ENCODE data around the gene APBA2. TPM values are rescaled to one million over a fixed set of nuclear protein-coding genes. Genes with fewer than 3 reads are reported as not detected.

Gene APBA2
- total RNA-seq, 1 donor from 2014 or later, result 35.8 TPM

DNA sequence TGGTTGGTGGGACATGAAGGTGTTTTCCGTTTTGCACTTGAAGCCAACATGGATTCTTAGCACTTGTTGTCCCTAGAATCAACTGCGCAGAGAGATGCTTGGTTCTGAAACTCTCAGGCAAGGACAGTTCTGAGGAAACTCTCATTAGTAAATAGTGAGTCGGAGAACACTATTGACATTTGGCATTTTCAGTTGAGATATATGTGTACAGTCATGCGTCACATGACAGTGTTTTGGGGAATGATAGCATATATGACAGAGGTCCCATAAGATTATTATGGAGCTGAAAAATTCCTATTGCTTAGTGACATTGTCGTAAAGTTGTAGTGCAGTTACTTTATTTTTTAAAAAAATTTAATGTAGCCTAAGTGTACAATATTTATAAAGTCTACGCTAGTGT is 5.8 kb downstream of the APBA2 start:
- Mint-ChIP-seq H3K27ac (peak overlapping the region; percentile 24), H3K9me3 (peaks cover 16% of the 10 kb centered on the region), H3K27me3 (ENCODE audit: insufficient read depth, low read depth) (peaks cover 7% of the 10 kb centered on the region), H3K4me1 (peaks cover 28% of the 10 kb centered on the region), H3K4me3 (no peak overlapping the region), H3K36me3 (peaks cover 22% of the 10 kb centered on the region)
- no peaks in the 10 kb centered on the region for H3K36me3 ChIP-seq
- H3K4me3 ChIP-seq, result no peak overlapping the region
- no peak overlapping the region for H3K9ac ChIP-seq
- H3K27ac ChIP-seq, result no peak overlapping the region
- no peak for DNase-seq (ENCODE audit: low spot score)
- H3K4me2 ChIP-seq, result no peak overlapping the region
- H3F3A ChIP-seq (ENCODE audit: low read depth), result no peaks in the 10 kb centered on the region
- no peak overlapping the region for H2AFZ ChIP-seq (replicated peaks)
- peaks cover 3% of the 10 kb centered on the region for H3K9me3 ChIP-seq (ENCODE audit: low read depth)
- peaks cover 89% of the 10 kb centered on the region for H3K79me2 ChIP-seq (ENCODE audit: low read depth)
- peaks cover 5% of the 10 kb centered on the region for H3K27me3 ChIP-seq
- peaks cover 34% of the 10 kb centered on the region for H4K20me1 ChIP-seq (ENCODE audit: low read depth)
- TF ChIP-seq, protein P1, sequence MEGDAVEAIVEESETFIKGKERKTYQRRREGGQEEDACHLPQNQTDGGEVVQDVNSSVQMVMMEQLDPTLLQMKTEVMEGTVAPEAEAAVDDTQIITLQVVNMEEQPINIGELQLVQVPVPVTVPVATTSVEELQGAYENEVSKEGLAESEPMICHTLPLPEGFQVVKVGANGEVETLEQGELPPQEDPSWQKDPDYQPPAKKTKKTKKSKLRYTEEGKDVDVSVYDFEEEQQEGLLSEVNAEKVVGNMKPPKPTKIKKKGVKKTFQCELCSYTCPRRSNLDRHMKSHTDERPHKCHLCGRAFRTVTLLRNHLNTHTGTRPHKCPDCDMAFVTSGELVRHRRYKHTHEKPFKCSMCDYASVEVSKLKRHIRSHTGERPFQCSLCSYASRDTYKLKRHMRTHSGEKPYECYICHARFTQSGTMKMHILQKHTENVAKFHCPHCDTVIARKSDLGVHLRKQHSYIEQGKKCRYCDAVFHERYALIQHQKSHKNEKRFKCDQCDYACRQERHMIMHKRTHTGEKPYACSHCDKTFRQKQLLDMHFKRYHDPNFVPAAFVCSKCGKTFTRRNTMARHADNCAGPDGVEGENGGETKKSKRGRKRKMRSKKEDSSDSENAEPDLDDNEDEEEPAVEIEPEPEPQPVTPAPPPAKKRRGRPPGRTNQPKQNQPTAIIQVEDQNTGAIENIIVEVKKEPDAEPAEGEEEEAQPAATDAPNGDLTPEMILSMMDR (IDR thresholded peaks at IDR 0.05), result no peak
- H3K4me1 ChIP-seq, result peaks cover 15% of the 10 kb centered on the region

DNA sequence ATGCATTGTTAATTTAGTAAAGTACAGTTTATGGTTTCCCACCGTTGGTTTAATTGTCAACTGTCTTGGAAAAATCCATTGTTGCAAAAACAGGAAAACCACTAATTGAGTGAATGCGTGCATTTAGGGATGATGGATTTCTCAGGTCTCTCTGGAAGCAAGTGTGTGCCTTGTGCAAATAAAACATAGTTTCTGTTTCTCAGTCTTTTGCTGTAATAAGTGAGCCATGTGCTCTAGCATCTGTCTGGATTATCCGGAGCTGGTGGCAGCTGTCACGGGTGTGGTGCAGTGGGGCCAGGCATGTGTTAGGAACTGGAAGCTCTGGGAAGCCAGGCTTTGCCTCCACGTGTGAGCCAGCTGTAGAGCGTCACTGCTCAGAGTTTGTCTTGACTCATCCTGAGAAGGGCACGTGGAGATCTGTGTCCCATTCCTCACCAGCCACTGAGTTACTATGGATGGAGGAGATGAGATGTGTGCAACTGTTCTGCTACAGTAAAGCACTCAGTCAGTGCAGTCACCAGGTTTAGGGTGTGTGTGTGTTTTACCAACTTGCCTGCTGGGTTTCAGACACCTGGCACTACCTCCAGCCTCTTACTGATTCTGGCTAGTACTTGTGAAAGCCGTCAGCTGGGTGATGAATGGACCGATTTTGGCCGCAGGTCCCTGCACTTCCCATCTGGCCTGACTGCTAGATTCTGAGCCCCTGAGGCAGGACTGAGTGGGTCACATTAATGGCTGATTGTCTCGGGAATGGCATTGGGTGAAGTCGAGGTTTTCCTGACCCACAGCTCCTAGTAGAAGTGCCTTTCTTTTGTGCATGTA is 7.2 kb downstream of the APBA2 start:
- Histone ChIP-seq H4K20me1 (ENCODE audit: low read depth) (peaks cover 26% of the 10 kb centered on the region), H3K4me3 (no peak overlapping the region), H2AFZ (replicated peaks) (no peak overlapping the region), H3K27ac (no peak overlapping the region), H3K4me2 (no peak overlapping the region), H3F3A (ENCODE audit: low read depth) (no peaks in the 10 kb centered on the region), H3K9me3 (ENCODE audit: low read depth) (peaks cover 5% of the 10 kb centered on the region), H3K9ac (no peak overlapping the region), H3K36me3 (no peaks in the 10 kb centered on the region), H3K79me2 (ENCODE audit: low read depth) (peaks cover 87% of the 10 kb centered on the region), H3K4me1 (peaks cover under 1% of the 10 kb centered on the region), H3K27me3 (no peaks in the 10 kb centered on the region)
- no peak overlapping the region for H3K4me3 Mint-ChIP-seq
- peaks cover 20% of the 10 kb centered on the region for H3K4me1 Mint-ChIP-seq
- DNase-seq (ENCODE audit: low spot score), result no peak
- H3K27ac Mint-ChIP-seq, result no peak overlapping the region
- peaks cover 31% of the 10 kb centered on the region for H3K36me3 Mint-ChIP-seq
- peaks cover 24% of the 10 kb centered on the region for H3K9me3 Mint-ChIP-seq
- TF ChIP-seq EZH2phosphoT487 (IDR thresholded peaks at IDR 0.05), result no peak
- TF ChIP-seq, protein P1 (IDR thresholded peaks at IDR 0.05), result no peak
- no peak for TF ChIP-seq EZH2 (IDR thresholded peaks at IDR 0.05)
- H3K27me3 Mint-ChIP-seq (ENCODE audit: insufficient read depth, low read depth), result peaks cover 3% of the 10 kb centered on the region

DNA sequence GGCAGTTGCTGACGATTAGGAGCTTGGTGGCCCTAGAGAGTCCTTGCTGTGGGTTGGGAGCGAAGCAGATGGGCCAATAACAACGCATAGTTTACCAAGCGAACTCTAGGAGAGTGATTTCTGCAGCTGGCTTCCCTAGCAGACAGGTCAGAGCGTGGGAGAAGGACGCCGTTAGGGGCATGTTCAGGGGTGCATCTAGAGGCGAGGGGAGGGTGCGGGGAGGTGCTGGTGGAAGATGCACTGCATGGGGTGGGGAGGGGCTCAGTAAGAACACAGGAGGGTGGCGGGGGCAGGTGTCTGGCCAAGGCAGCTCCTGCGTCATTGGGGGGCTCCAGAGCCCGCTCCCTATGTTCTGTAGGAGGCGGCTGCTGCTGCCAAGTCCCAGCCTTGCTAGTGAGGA is 8.9 kb downstream of the APBA2 start:
- Histone ChIP-seq H3K27ac (no peak overlapping the region), H3K4me3 (no peak overlapping the region), H3K4me2 (no peak overlapping the region), H3K36me3 (no peaks in the 10 kb centered on the region), H3K79me2 (ENCODE audit: low read depth) (peaks cover 77% of the 10 kb centered on the region), H3F3A (ENCODE audit: low read depth) (no peaks in the 10 kb centered on the region), H3K9ac (no peak overlapping the region), H4K20me1 (ENCODE audit: low read depth) (peaks cover 21% of the 10 kb centered on the region), H3K9me3 (ENCODE audit: low read depth) (peaks cover 5% of the 10 kb centered on the region), H2AFZ (replicated peaks) (no peak overlapping the region), H3K4me1 (no peaks in the 10 kb centered on the region), H3K27me3 (no peaks in the 10 kb centered on the region)
- DNase-seq (ENCODE audit: low spot score), result no peak
- TF ChIP-seq, protein P1 (IDR thresholded peaks at IDR 0.05), result no peak
- no peak for TF ChIP-seq EZH2phosphoT487 (IDR thresholded peaks at IDR 0.05)
- TF ChIP-seq EZH2 (IDR thresholded peaks at IDR 0.05), result no peak
- no peak overlapping the region for H3K4me3 Mint-ChIP-seq
- H3K27me3 Mint-ChIP-seq (ENCODE audit: insufficient read depth, low read depth), result peaks cover 3% of the 10 kb centered on the region
- H3K4me1 Mint-ChIP-seq, result peaks cover 14% of the 10 kb centered on the region
- peaks cover 30% of the 10 kb centered on the region for H3K9me3 Mint-ChIP-seq
- H3K27ac Mint-ChIP-seq, result no peak overlapping the region
- peaks cover 35% of the 10 kb centered on the region for H3K36me3 Mint-ChIP-seq
